Measurements from ENCODE around the gene OR4K5.

The OR4K5 gene

GRCh38 chr14:19911114-19911513 is 9.3 kb upstream of the OR4K5 start:
- Histone ChIP-seq H3K4me3 (ENCODE audit: low read length) (no peak overlapping the region), H3K9me3 (ENCODE audit: insufficient read depth, low read length) (no peaks in the 10 kb centered on the region)
- TF ChIP-seq, protein P1, sequence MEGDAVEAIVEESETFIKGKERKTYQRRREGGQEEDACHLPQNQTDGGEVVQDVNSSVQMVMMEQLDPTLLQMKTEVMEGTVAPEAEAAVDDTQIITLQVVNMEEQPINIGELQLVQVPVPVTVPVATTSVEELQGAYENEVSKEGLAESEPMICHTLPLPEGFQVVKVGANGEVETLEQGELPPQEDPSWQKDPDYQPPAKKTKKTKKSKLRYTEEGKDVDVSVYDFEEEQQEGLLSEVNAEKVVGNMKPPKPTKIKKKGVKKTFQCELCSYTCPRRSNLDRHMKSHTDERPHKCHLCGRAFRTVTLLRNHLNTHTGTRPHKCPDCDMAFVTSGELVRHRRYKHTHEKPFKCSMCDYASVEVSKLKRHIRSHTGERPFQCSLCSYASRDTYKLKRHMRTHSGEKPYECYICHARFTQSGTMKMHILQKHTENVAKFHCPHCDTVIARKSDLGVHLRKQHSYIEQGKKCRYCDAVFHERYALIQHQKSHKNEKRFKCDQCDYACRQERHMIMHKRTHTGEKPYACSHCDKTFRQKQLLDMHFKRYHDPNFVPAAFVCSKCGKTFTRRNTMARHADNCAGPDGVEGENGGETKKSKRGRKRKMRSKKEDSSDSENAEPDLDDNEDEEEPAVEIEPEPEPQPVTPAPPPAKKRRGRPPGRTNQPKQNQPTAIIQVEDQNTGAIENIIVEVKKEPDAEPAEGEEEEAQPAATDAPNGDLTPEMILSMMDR (IDR thresholded peaks at IDR 0.05; ENCODE audit: low read depth, low read length): no peak
- no peak for TF ChIP-seq EZH2phosphoT487 (IDR thresholded peaks at IDR 0.05; ENCODE audit: low read depth)

GRCh38 chr14:19917243-19917642 is 3.2 kb upstream of the OR4K5 start:
- no peak overlapping the region for H3K27ac ChIP-seq (ENCODE audit: low read length)

More at GRCh38 chr14:19911114-19911513, 9.3 kb upstream of the OR4K5 start:
- no peaks in the 10 kb centered on the region for H3K79me2 ChIP-seq (ENCODE audit: low read length)
- H3K27me3 ChIP-seq (ENCODE audit: low read depth, low read length): no peaks in the 10 kb centered on the region
- no peak overlapping the region for H3K9ac ChIP-seq (ENCODE audit: low read length)
- H3K27ac ChIP-seq (ENCODE audit: low read length): no peak overlapping the region
- H3K36me3 ChIP-seq (replicated peaks; ENCODE audit: low read depth, low read length): no peaks in the 10 kb centered on the region
- no peaks in the 10 kb centered on the region for H3K4me1 ChIP-seq (ENCODE audit: low read length)
- no peaks in the 10 kb centered on the region for H4K20me1 ChIP-seq (ENCODE audit: insufficient read depth, low read length)
- no peak overlapping the region for H3K4me2 ChIP-seq (ENCODE audit: low read length)
- no peak overlapping the region for H2AFZ ChIP-seq (ENCODE audit: low read depth, low read length)

DNA sequence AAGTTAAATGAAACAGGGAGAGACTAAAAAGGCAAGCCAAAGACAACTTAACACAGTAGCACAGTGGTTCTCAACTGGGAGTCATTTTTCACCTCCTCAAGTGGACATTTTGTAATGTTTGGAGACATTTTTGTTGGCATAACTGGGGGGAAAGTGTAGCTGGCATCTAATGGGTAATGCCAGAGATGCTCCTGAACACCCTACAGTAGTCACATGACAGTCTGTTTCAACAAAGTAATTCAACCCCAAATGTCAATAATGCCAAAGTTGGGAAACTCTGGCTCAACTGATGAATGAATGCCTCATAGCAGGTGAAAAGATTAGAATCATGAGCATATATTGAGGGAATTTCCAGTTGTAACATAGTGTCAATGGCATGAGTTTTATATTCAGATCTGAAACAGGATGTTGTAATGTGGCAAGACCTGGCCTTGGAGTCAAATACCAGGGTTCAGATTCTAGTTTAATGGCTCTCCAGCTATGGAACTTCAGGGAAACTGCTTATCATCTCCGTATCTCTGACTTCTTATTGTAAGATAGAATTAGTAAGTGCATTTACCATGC is 2.4 kb upstream of the OR4K5 start:
- Histone ChIP-seq H3K27me3 (ENCODE audit: low read depth, low read length) (no peaks in the 10 kb centered on the region), H3K4me2 (ENCODE audit: low read length) (no peak overlapping the region), H3K9me3 (ENCODE audit: insufficient read depth, low read length) (no peaks in the 10 kb centered on the region), H3K36me3 (replicated peaks; ENCODE audit: low read depth, low read length) (no peaks in the 10 kb centered on the region), H3K79me2 (ENCODE audit: low read length) (no peaks in the 10 kb centered on the region), H3K4me3 (ENCODE audit: low read length) (no peak overlapping the region), H3K4me1 (ENCODE audit: low read length) (no peaks in the 10 kb centered on the region), H2AFZ (ENCODE audit: low read depth, low read length) (no peak overlapping the region), H3K9ac (ENCODE audit: low read length) (no peak overlapping the region), H4K20me1 (ENCODE audit: insufficient read depth, low read length) (no peaks in the 10 kb centered on the region), H3K27ac (ENCODE audit: low read length) (no peak overlapping the region)
- TF ChIP-seq, protein P1 (IDR thresholded peaks at IDR 0.05; ENCODE audit: low read depth, low read length): no peak
- TF ChIP-seq EZH2phosphoT487 (IDR thresholded peaks at IDR 0.05; ENCODE audit: low read depth): no peak

More at GRCh38 chr14:19917243-19917642, 3.2 kb upstream of the OR4K5 start:
- H3K36me3 ChIP-seq (replicated peaks; ENCODE audit: low read depth, low read length): no peaks in the 10 kb centered on the region
- no peaks in the 10 kb centered on the region for H3K9me3 ChIP-seq (ENCODE audit: insufficient read depth, low read length)
- no peaks in the 10 kb centered on the region for H4K20me1 ChIP-seq (ENCODE audit: insufficient read depth, low read length)
- H3K9ac ChIP-seq (ENCODE audit: low read length): no peak overlapping the region
- no peak overlapping the region for H3K4me3 ChIP-seq (ENCODE audit: low read length)
- TF ChIP-seq, protein P1 (IDR thresholded peaks at IDR 0.05; ENCODE audit: low read depth, low read length): no peak
- no peak for TF ChIP-seq EZH2phosphoT487 (IDR thresholded peaks at IDR 0.05; ENCODE audit: low read depth)
- H3K4me1 ChIP-seq (ENCODE audit: low read length): no peaks in the 10 kb centered on the region
- H2AFZ ChIP-seq (ENCODE audit: low read depth, low read length): no peak overlapping the region
- no peaks in the 10 kb centered on the region for H3K79me2 ChIP-seq (ENCODE audit: low read length)
- H3K4me2 ChIP-seq (ENCODE audit: low read length): no peak overlapping the region
- no peaks in the 10 kb centered on the region for H3K27me3 ChIP-seq (ENCODE audit: low read depth, low read length)

DNA sequence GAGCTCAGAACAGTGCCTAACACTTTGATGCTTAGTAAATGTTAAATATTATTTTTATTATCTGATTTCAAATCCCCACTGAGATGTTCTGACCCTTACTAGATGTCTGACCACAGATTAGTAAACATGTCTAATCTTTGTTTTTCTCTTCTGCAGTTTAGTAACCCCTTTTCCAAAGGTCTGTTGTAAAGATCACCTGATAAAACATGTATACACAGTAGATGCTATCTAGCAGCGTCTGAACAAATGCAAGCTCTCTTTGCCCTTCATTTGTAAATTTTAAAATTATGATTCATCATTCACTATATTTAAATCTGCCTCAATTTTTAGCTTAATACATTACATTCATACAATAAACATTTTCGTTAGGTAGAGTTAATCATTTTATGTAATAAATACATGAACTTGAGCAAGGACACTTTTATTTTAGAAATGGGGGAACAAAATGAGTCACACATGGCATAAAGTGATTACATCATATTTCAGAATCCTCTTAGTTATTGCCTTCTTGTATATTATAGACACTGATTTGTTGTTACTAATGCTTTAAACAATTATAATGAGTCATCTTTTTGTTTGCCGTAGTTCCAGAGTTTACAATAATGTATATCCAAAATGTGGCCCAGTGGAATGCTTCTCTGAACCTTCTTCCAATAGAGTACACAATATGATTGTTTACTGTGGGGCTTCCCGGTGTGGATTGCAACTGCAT is 1.7 kb upstream of the OR4K5 start:
- Histone ChIP-seq H3K4me2 (ENCODE audit: low read length) (no peak overlapping the region), H3K9me3 (ENCODE audit: insufficient read depth, low read length) (no peaks in the 10 kb centered on the region), H3K4me3 (ENCODE audit: low read length) (no peak overlapping the region), H3K36me3 (replicated peaks; ENCODE audit: low read depth, low read length) (no peaks in the 10 kb centered on the region), H3K27ac (ENCODE audit: low read length) (no peak overlapping the region), H2AFZ (ENCODE audit: low read depth, low read length) (no peak overlapping the region), H3K4me1 (ENCODE audit: low read length) (no peaks in the 10 kb centered on the region), H4K20me1 (ENCODE audit: insufficient read depth, low read length) (no peaks in the 10 kb centered on the region), H3K79me2 (ENCODE audit: low read length) (no peaks in the 10 kb centered on the region), H3K9ac (ENCODE audit: low read length) (no peak overlapping the region), H3K27me3 (ENCODE audit: low read depth, low read length) (no peaks in the 10 kb centered on the region)
- TF ChIP-seq EZH2phosphoT487 (IDR thresholded peaks at IDR 0.05; ENCODE audit: low read depth): no peak
- TF ChIP-seq, protein P1 (IDR thresholded peaks at IDR 0.05; ENCODE audit: low read depth, low read length): no peak
